HG03139 (cell line): Measurements from ENCODE around the gene WFDC10B.
"Not testable (repeated sequence)": the region's sequence is repeated elsewhere in the genome, so short reads cannot be mapped to it uniquely, and the experiment has no call there.

Source experiments
- ATAC-seq: cut with Tn5 transposase; IDR thresholded peaks from one replicate; pipeline ENCODE4 v1.9.1; 2021; ENCODE audit not compliant: unreplicated experiment

WFDC10B gene

GRCh38 chr20:45704969-45705637, at the start of gene WFDC10B:
WFDC10B (minus strand) TSS chr20:45705019; CDS start chr20:45685992, 19,027 bp downstream.
- ATAC-seq: no peak

GRCh38 chr20:45752746-45753145, 47.9 kb upstream of the WFDC10B start:
- ATAC-seq: no peak

GRCh38 chr20:45751721-45752120, 46.9 kb upstream of the WFDC10B start:
- no peak for ATAC-seq

- ATAC-seq: no peak
Measured at GRCh38 chr20:45745015-45745414, 40.2 kb upstream of the WFDC10B start.

GRCh38 chr20:45742596-45742995, 37.8 kb upstream of the WFDC10B start:
- ATAC-seq: no peak

- no peak for ATAC-seq
Measured at GRCh38 chr20:45735988-45736387, 31.2 kb upstream of the WFDC10B start.

- ATAC-seq: no peak
Measured at GRCh38 chr20:45735552-45735951, 30.7 kb upstream of the WFDC10B start.

- ATAC-seq: no peak
Measured at GRCh38 chr20:45732199-45732598, 27.4 kb upstream of the WFDC10B start.

GRCh38 chr20:45727044-45727443, 22.2 kb upstream of the WFDC10B start:
- no peak for ATAC-seq

GRCh38 chr20:45725134-45725533, 20.3 kb upstream of the WFDC10B start:
- ATAC-seq: no peak

GRCh38 chr20:45722047-45722446, 17.2 kb upstream of the WFDC10B start, which contains the start of gene SPINT4:
SPINT4 (plus strand) TSS chr20:45722347; CDS start chr20:45722368, 21 bp downstream.
- no peak for ATAC-seq

- ATAC-seq: not testable (repeated sequence)
Measured at GRCh38 chr20:45716141-45716688, 11.4 kb upstream of the WFDC10B start.

- no peak for ATAC-seq
Measured at GRCh38 chr20:45701873-45702272, 2.9 kb downstream of the WFDC10B start, which contains the start of gene WFDC13. WFDC13 (plus strand) TSS chr20:45702038; CDS start chr20:45702124, 86 bp downstream.

GRCh38 chr20:45701104-45701503, 3.7 kb downstream of the WFDC10B start:
- ATAC-seq: no peak

- ATAC-seq: no peak
Measured at GRCh38 chr20:45695496-45695895, 9.3 kb downstream of the WFDC10B start.

- ATAC-seq: not testable (repeated sequence)
Measured at GRCh38 chr20:45693346-45693745, 11.5 kb downstream of the WFDC10B start.

GRCh38 chr20:45685896-45686295, 18.9 kb downstream of the WFDC10B start:
- ATAC-seq: no peak

- ATAC-seq: no peak
Measured at GRCh38 chr20:45679650-45680049, 25.2 kb downstream of the WFDC10B start.

- no peak for ATAC-seq
Measured at GRCh38 chr20:45672765-45673164, 32.1 kb downstream of the WFDC10B start.

- no peak for ATAC-seq
Measured at GRCh38 chr20:45670139-45670538, 34.7 kb downstream of the WFDC10B start, which contains the start of gene WFDC11. WFDC11 (minus strand) TSS chr20:45670239; CDS start chr20:45650600, 19,639 bp downstream.

- not testable (repeated sequence) for ATAC-seq
Measured at GRCh38 chr20:45657038-45657437, 47.8 kb downstream of the WFDC10B start.

- ATAC-seq: not testable (repeated sequence)
Measured at GRCh38 chr20:45651726-45652125, 53.1 kb downstream of the WFDC10B start.
